Left lung (tissue), 10 donors: Measurements from ENCODE around the gene CTIF. TPM values are rescaled to one million over a fixed set of nuclear protein-coding genes. Genes with fewer than 3 reads are reported as not detected.

Experiments
- ATAC-seq: fragments of 200-7000 bp; cut with Tn5 transposase; one replicate; pipeline ENCODE4 v1.9.1; 2020; ENCODE audit warnings: moderate library complexity
- DNase-seq, 4 donors: peaks; one replicate each; pipeline ENCODE4 v3.0.0-alpha.2; 2013 to 2020
- H3K27ac ChIP-seq, 2 donors: fragments of 200-600 bp; sonication (generic) in 1 of 2; one replicate each; pipeline versions ENCODE4 v1.5.0 to v1.8.0; 2020 to 2021
- H3K27me3 ChIP-seq, 2 donors: fragments of 200-600 bp; sonication (generic) in 1 of 2; one replicate each; pipeline versions ENCODE4 v1.5.0 to v1.8.0; 2020 to 2021
- H3K36me3 ChIP-seq, 2 donors: fragments of 200-600 bp; sonication (generic) in 1 of 2; one replicate each; pipeline versions ENCODE4 v1.5.0 to v1.8.0; 2020 to 2021
- H3K4me1 ChIP-seq, 2 donors: fragments of 200-600 bp; one replicate each; pipeline ENCODE4 v1.8.0; 2021
- H3K4me3 ChIP-seq, 2 donors: fragments of 200-600 bp; sonication (generic) in 1 of 2; one replicate each; pipeline versions ENCODE4 v1.5.0 to v1.8.0; 2020 to 2021; ENCODE audit warnings: mild to moderate bottlenecking in 1 of 2
- H3K9me3 ChIP-seq, 2 donors: fragments of 200-600 bp; sonication (generic) in 1 of 2; one replicate each; pipeline versions ENCODE4 v1.5.0 to v1.8.0; 2020 to 2021
- CTCF ChIP-seq, 2 donors: fragments of 200-600 bp; sonication (generic) in 1 of 2; IDR thresholded peaks; one replicate each; pipeline versions ENCODE4 v1.5.0 to v1.8.0; 2021; ENCODE audit warnings: antibody characterized with exemption in 2 of 2
- intact Hi-C, 2 donors: fragments of 100-400 bp; cut with DNase I; formaldehyde crosslinking; loops; one replicate each; pipeline versions ENCODE4 v1.11.2 to v1.14.2; 2022
- polyA plus RNA-seq, 6 donors: library from polyadenylated mRNA; unstranded; fragments of 120-200 nt; gene quantifications; one replicate each; pipeline ENCODE4 v1.2.1, GENCODE V29; 2013; ENCODE audit not compliant: insufficient read length in 6 of 6
- total RNA-seq, 2 donors: library from RNA; stranded (reverse); fragmentation: NEBNext Ultra II Directional; extraction: Animal tissue kit (Norgen Biotek cat#: 25700); gene quantifications; one replicate each; pipeline ENCODE4 v1.2.1, GENCODE V29; 2021
- donor health status: DM: no; HTN: yes; CAD: no.
- donor health status: DM: no; HTN: no; CAD: no.

CTIF gene
- total and polyA plus RNA-seq, 8 donors, result 24.9 to 46.1 (median 34.9) TPM

- H3K36me3 ChIP-seq, result no peaks in the 10 kb centered on the region
- intact Hi-C loops, result loop anchor here in 1 of 2 donors (10.0 kb wide), 1 partner anchor 262 kb away; no protein-coding TSS in a partner anchor
- H3K4me1 ChIP-seq, result peaks cover 0 to 25% of the 10 kb centered on the region in 2 donors
- TF ChIP-seq CTCF (IDR thresholded peaks at IDR 0.05), result no peak
- DNase-seq, result no peak
- H3K4me3 ChIP-seq, result no peak overlapping the region
- no peaks in the 10 kb centered on the region for H3K27me3 ChIP-seq
- no peak for ATAC-seq
- no peaks in the 10 kb centered on the region for H3K9me3 ChIP-seq
- no peak overlapping the region for H3K27ac ChIP-seq
These were observed 144.4 kb downstream of the CTIF start for GRCh38 chr18:48683197-48683596.

- ATAC-seq, result no peak
- Histone ChIP-seq H3K4me3 (no peak overlapping the region), H3K27ac (no peak overlapping the region), H3K27me3 (no peaks in the 10 kb centered on the region), H3K9me3 (no peaks in the 10 kb centered on the region), H3K36me3 (no peaks in the 10 kb centered on the region), H3K4me1 (peaks cover 0 to 21% of the 10 kb centered on the region in 2 donors)
- DNase-seq, result no peak
- intact Hi-C loops, result loop anchor here in 1 of 2 donors (10.0 kb wide), 1 partner anchor 261 kb away; no protein-coding TSS in a partner anchor
- TF ChIP-seq CTCF (IDR thresholded peaks at IDR 0.05), result no peak
These were observed 144.8 kb downstream of the CTIF start for GRCh38 chr18:48683661-48684060.

- Histone ChIP-seq H3K27me3 (no peaks in the 10 kb centered on the region), H3K4me3 (no peak overlapping the region), H3K9me3 (no peaks in the 10 kb centered on the region), H3K4me1 (no peaks in the 10 kb centered on the region), H3K27ac (no peak overlapping the region), H3K36me3 (no peaks in the 10 kb centered on the region)
- intact Hi-C loops, result loop anchor here in 1 of 2 donors (10.0 kb wide), 1 partner anchor 257 kb away; no protein-coding TSS in a partner anchor
- DNase-seq, result no peak
- no peak for ATAC-seq
- no peak for TF ChIP-seq CTCF (IDR thresholded peaks at IDR 0.05)
These were observed 148.7 kb downstream of the CTIF start for GRCh38 chr18:48687346-48688042.

GRCh38 chr18:48688961-48689360, 150.1 kb downstream of the CTIF start:
- Histone ChIP-seq H3K36me3 (no peaks in the 10 kb centered on the region), H3K4me3 (no peak overlapping the region), H3K4me1 (no peaks in the 10 kb centered on the region), H3K27ac (no peak overlapping the region), H3K9me3 (no peaks in the 10 kb centered on the region), H3K27me3 (no peaks in the 10 kb centered on the region)
- DNase-seq (no peak), ATAC-seq (no peak)
- no peak for TF ChIP-seq CTCF (IDR thresholded peaks at IDR 0.05)
- intact Hi-C loops, result loop anchor here in 1 of 2 donors (10.0 kb wide), 1 partner anchor 256 kb away; no protein-coding TSS in a partner anchor

- TF ChIP-seq CTCF (IDR thresholded peaks at IDR 0.05), result no peak
- Histone ChIP-seq H3K36me3 (no peaks in the 10 kb centered on the region), H3K4me3 (no peak overlapping the region), H3K4me1 (no peaks in the 10 kb centered on the region), H3K9me3 (no peaks in the 10 kb centered on the region), H3K27ac (no peak overlapping the region), H3K27me3 (no peaks in the 10 kb centered on the region)
- no peak for ATAC-seq
- no peak for DNase-seq
- intact Hi-C loops, result loop anchor here in 1 of 2 donors (10.0 kb wide), 1 partner anchor 255 kb away; no protein-coding TSS in a partner anchor
These were observed 150.7 kb downstream of the CTIF start for GRCh38 chr18:48689548-48689947.
